Right lobe of liver (tissue), 4 donors: ENCODE data around the gene TLNRD1.

ENCODE experiments used
- POLR2A ChIP-seq: fragments of 450-650 bp; IDR thresholded peaks from one replicate; pipeline ENCODE4 v1.6.1; 2017; ENCODE audit warnings: antibody characterized with exemption, mild to moderate bottlenecking
- TF ChIP-seq, protein P1 (sequence below), 4 donors: fragments of 200-600 bp in 3 of 4; fragments of 450-650 bp in 1 of 4; IDR thresholded peaks; one replicate each; pipeline versions ENCODE4 v1.5.1 to v1.8.0; 2016 to 2022; ENCODE audit warnings: antibody characterized with exemption in 4 of 4, mild to moderate bottlenecking in 2 of 4
- donor health status: DM: no; HTN: no; CAD: no.
- donor health status: DM: no; HTN: no; CAD: no.
- donor health status: DM: no; HTN: yes; CAD: no.

GRCh38 chr15:80971143-80971542 lies 29.6 kb upstream of the TLNRD1 start:
- TF ChIP-seq, protein P1, sequence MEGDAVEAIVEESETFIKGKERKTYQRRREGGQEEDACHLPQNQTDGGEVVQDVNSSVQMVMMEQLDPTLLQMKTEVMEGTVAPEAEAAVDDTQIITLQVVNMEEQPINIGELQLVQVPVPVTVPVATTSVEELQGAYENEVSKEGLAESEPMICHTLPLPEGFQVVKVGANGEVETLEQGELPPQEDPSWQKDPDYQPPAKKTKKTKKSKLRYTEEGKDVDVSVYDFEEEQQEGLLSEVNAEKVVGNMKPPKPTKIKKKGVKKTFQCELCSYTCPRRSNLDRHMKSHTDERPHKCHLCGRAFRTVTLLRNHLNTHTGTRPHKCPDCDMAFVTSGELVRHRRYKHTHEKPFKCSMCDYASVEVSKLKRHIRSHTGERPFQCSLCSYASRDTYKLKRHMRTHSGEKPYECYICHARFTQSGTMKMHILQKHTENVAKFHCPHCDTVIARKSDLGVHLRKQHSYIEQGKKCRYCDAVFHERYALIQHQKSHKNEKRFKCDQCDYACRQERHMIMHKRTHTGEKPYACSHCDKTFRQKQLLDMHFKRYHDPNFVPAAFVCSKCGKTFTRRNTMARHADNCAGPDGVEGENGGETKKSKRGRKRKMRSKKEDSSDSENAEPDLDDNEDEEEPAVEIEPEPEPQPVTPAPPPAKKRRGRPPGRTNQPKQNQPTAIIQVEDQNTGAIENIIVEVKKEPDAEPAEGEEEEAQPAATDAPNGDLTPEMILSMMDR (IDR thresholded peaks at IDR 0.05): no peak
- no peak for TF ChIP-seq POLR2A
